IMR-90 (cell line): Measurements from ENCODE around the gene MDFIC2. TPM values are rescaled to one million over a fixed set of nuclear protein-coding genes. Genes with fewer than 3 reads are reported as not detected.
A peak's percentile ranks its signal among the peaks of the same experiment; 100 is the strongest.

Experiments
- ATAC-seq: fragments of 200-7000 bp; cut with Tn5 transposase; 2 replicates; pipeline ENCODE4 v1.9.1; 2020; ENCODE audit warnings: low read depth, mild to moderate bottlenecking, moderate library complexity
- BruUV-seq: library from RNA; stranded (reverse); fragments of 400-500 nt; replicated peaks from 2 replicates; lab custom pipeline; 2021; lab: Mats Ljungman, UMichigan
- CTCF ChIA-PET: fragments of 300-600 bp; formaldehyde crosslinking; extraction: SDS; loops from one replicate; lab custom pipeline; 2021; ENCODE audit warnings: antibody characterized with exemption; lab: Yijun Ruan, JAX
- POLR2A ChIA-PET: fragments of 300-600 bp; sonication (Branson Sonifier 250); formaldehyde crosslinking; loops from one replicate; lab custom pipeline; 2022; ENCODE audit warnings: antibody characterized with exemption; ENCODE audit not compliant: unreplicated experiment; lab: Charles Lee
- DNase-seq: peaks from one replicate; pipeline ENCODE4 v3.0.0; 2013
- H2AFZ ChIP-seq: replicated peaks from 2 replicates; pipeline ENCODE3; 2013; ENCODE audit warnings: low read length, mild to moderate bottlenecking; ENCODE audit not compliant: poor library complexity
- H2AK5ac ChIP-seq: 2 replicates; pipeline ENCODE4 v1.6.1; 2013; ENCODE audit warnings: low read depth, low read length, inconsistent platforms
- H2AK9ac ChIP-seq: replicated peaks from 2 replicates; pipeline ENCODE3; 2013; ENCODE audit warnings: mild to moderate bottlenecking, low read depth, low read length, moderate library complexity; ENCODE audit not compliant: poor library complexity
- H2BK120ac ChIP-seq: 2 replicates; pipeline ENCODE4 v1.6.1; 2013; ENCODE audit warnings: low read depth, low read length, inconsistent platforms
- H2BK15ac ChIP-seq: 3 replicates; pipeline ENCODE4 v1.6.1; 2013; ENCODE audit warnings: low read depth, low read length, inconsistent platforms
- H2BK20ac ChIP-seq: 2 replicates; pipeline ENCODE4 v1.6.1; 2013; ENCODE audit warnings: low read depth, mild to moderate bottlenecking, inconsistent platforms, low read length, moderate library complexity
- H2BK5ac ChIP-seq: 2 replicates; pipeline ENCODE4 v1.6.1; 2013; ENCODE audit warnings: mild to moderate bottlenecking, low read depth, low read length, inconsistent platforms; ENCODE audit not compliant: poor library complexity, severe bottlenecking
- H3K14ac ChIP-seq: replicated peaks from 2 replicates; pipeline ENCODE4 v1.6.1; 2013; ENCODE audit warnings: low read depth, low read length, inconsistent platforms
- H3K18ac ChIP-seq: 2 replicates; pipeline ENCODE4 v1.6.1; 2013; ENCODE audit warnings: low read depth, low read length, control low read depth
- H3K23ac ChIP-seq: 2 replicates; pipeline ENCODE4 v1.6.1; 2013; ENCODE audit warnings: low read depth, low read length, inconsistent platforms
- H3K27ac ChIP-seq: 2 replicates; pipeline ENCODE4 v1.5.1; 2013; ENCODE audit warnings: mild to moderate bottlenecking, control low read depth, low read length; ENCODE audit not compliant: insufficient read depth
- H3K27me3 ChIP-seq: 2 replicates; pipeline ENCODE4 v1.6.1; 2013; ENCODE audit warnings: low read length; ENCODE audit not compliant: control insufficient read depth, insufficient read depth
- H3K36me3 ChIP-seq: 2 replicates; pipeline ENCODE4 v1.6.1; 2013; ENCODE audit warnings: low read length, mixed read lengths; ENCODE audit not compliant: control insufficient read depth, insufficient read depth
- H3K4ac ChIP-seq: 2 replicates; pipeline ENCODE4 v1.6.1; 2013; ENCODE audit warnings: low read depth, low read length, inconsistent platforms
- H3K4me1 ChIP-seq: 2 replicates; pipeline ENCODE4 v1.6.1; 2013; ENCODE audit warnings: low read length, mixed read lengths; ENCODE audit not compliant: control insufficient read depth, insufficient read depth
- H3K4me2 ChIP-seq: 2 replicates; pipeline ENCODE4 v1.6.1; 2013; ENCODE audit warnings: low read depth, mild to moderate bottlenecking, control low read depth, low read length, moderate library complexity
- H3K4me3 ChIP-seq: 2 replicates; pipeline ENCODE4 v1.5.1; 2013; ENCODE audit warnings: low read depth, mild to moderate bottlenecking, control low read depth, low read length, moderate library complexity; ENCODE audit not compliant: insufficient read depth
- H3K56ac ChIP-seq: 2 replicates; pipeline ENCODE4 v1.6.1; 2013; ENCODE audit warnings: low read length, inconsistent platforms; ENCODE audit not compliant: insufficient read depth; ENCODE audit errors: extremely low read depth
- H3K79me1 ChIP-seq, 2 experiments: 2 replicates each; pipeline ENCODE4 v1.6.1; 2013; ENCODE audit warnings: low read length in 2 of 2, inconsistent platforms in 1 of 2, low read depth in 1 of 2
- H3K9ac ChIP-seq: 2 replicates; pipeline ENCODE4 v1.6.1; 2013; ENCODE audit warnings: low read depth, low read length, control low read depth
- H3K9me1 ChIP-seq: 2 replicates; pipeline ENCODE4 v1.6.1; 2013; ENCODE audit warnings: low read length, inconsistent platforms; ENCODE audit not compliant: insufficient read depth
- H3K9me3 ChIP-seq: 2 replicates; pipeline ENCODE4 v1.6.1; 2013; ENCODE audit warnings: low read length; ENCODE audit not compliant: control insufficient read depth, insufficient read depth
- H4K20me1 ChIP-seq: 2 replicates; pipeline ENCODE4 v1.6.1; 2013; ENCODE audit warnings: low read length, inconsistent platforms; ENCODE audit not compliant: insufficient read depth
- H4K5ac ChIP-seq: 2 replicates; pipeline ENCODE4 v1.6.1; 2013; ENCODE audit warnings: mild to moderate bottlenecking, low read depth, low read length, control low read depth
- H4K8ac ChIP-seq, 2 experiments: 2 replicates each; pipeline ENCODE4 v1.6.1; 2013; ENCODE audit warnings: low read depth in 2 of 2, low read length in 2 of 2, control low read depth in 1 of 2, inconsistent platforms in 1 of 2
- H4K91ac ChIP-seq: 2 replicates; pipeline ENCODE4 v1.6.1; 2013; ENCODE audit warnings: low read depth, low read length, inconsistent platforms; ENCODE audit not compliant: insufficient read depth
- BHLHE40 ChIP-seq: fragments of 150-350 bp; IDR thresholded peaks from 2 replicates; pipeline ENCODE4 v1.6.1; 2016; ENCODE audit warnings: mild to moderate bottlenecking, low read depth, low read length
- CEBPB ChIP-seq: IDR thresholded peaks from 2 replicates; pipeline ENCODE4 v1.6.1; 2012; ENCODE audit warnings: low read depth, low read length, improper control_type of control experiment
- CHD1 ChIP-seq: IDR thresholded peaks from 2 replicates; pipeline ENCODE4 v1.6.1; 2012; ENCODE audit warnings: low read depth, low read length, improper control_type of control experiment
- FOS ChIP-seq: fragments of 150-350 bp; IDR thresholded peaks from 2 replicates; pipeline ENCODE4 v1.6.1; 2016; ENCODE audit warnings: low read depth, low read length
- MAFK ChIP-seq: IDR thresholded peaks from 2 replicates; pipeline ENCODE4 v1.6.1; 2012; ENCODE audit warnings: low read depth, low read length, improper control_type of control experiment
- MAZ ChIP-seq: IDR thresholded peaks from 2 replicates; pipeline ENCODE4 v1.6.1; 2012; ENCODE audit warnings: low read depth, mild to moderate bottlenecking, low read length, improper control_type of control experiment, moderate library complexity, borderline replicate concordance
- MXI1 ChIP-seq: IDR thresholded peaks from 2 replicates; pipeline ENCODE4 v1.6.1; 2012; ENCODE audit warnings: low read depth, mild to moderate bottlenecking, low read length, moderate library complexity, borderline replicate concordance
- NFE2L2 ChIP-seq: fragments of 150-350 bp; IDR thresholded peaks from 2 replicates; pipeline ENCODE4 v1.6.1; 2016; ENCODE audit warnings: low read depth, mild to moderate bottlenecking, low read length
- POLR2A ChIP-seq: IDR thresholded peaks from 2 replicates; pipeline ENCODE4 v1.6.1; 2012; ENCODE audit warnings: mild to moderate bottlenecking, low read depth, low read length
- RAD21 ChIP-seq: IDR thresholded peaks from 2 replicates; pipeline ENCODE4 v1.6.1; 2012; ENCODE audit warnings: low read length, improper control_type of control experiment
- RCOR1 ChIP-seq: IDR thresholded peaks from 2 replicates; pipeline ENCODE4 v1.6.1; 2012; ENCODE audit warnings: mild to moderate bottlenecking, low read length, improper control_type of control experiment; ENCODE audit not compliant: insufficient replicate concordance
- RFX5 ChIP-seq: IDR thresholded peaks from 2 replicates; pipeline ENCODE4 v1.8.0; 2012; ENCODE audit warnings: low read depth, mild to moderate bottlenecking, low read length, moderate library complexity
- SMC3 ChIP-seq: fragments of 150-350 bp; IDR thresholded peaks from 2 replicates; pipeline ENCODE4 v1.6.1; 2016; ENCODE audit warnings: low read depth, mild to moderate bottlenecking, antibody characterized with exemption, low read length, moderate library complexity
- WGBS, 2 experiments: methylation state at CpG; one replicate each; pipeline versions ENCODE4 v1.1.5 to v1.1.7; 2013; ENCODE audit warnings: missing lambda C conversion rate in 2 of 2; ENCODE audit not compliant: insufficient read length in 1 of 2; ENCODE audit errors: extremely low coverage in 2 of 2; 5-methylcytosine and 5-hydroxymethylcytosine counted together
- dilution Hi-C: fragments of 300-500 bp; cut with HindIII; formaldehyde crosslinking; loops from one replicate; pipeline ENCODE4 v1.14.3; 2018; ENCODE audit warnings: low sequenced_read_pairs; ENCODE audit not compliant: unreplicated experiment
- in situ Hi-C: fragments of 300-500 bp; cut with MboI; formaldehyde crosslinking; loops from 3 replicates; pipeline ENCODE4 v1.14.3; 2019; ENCODE audit warnings: low sequenced_read_pairs, inconsistent platforms, mixed read lengths
- intact Hi-C: fragments of 100-400 bp; cut with micrococcal nuclease; formaldehyde crosslinking; loops from 2 replicates; pipeline ENCODE4 v1.10.0; 2022
- polyA plus RNA-seq, 3 experiments: library from polyadenylated mRNA; depleted of rRNA; stranded (reverse); fragments of >200 nt; gene quantifications; 2 replicates each; pipeline ENCODE4 v1.2.3, GENCODE V29; 2012; ENCODE audit warnings: low replicate concordance in 1 of 3
- total RNA-seq: library from RNA; depleted of rRNA; stranded (reverse); fragments of >200 nt; gene quantifications from 2 replicates; pipeline ENCODE4 v1.2.3, GENCODE V29; 2012
- TF ChIP-seq, protein P1 (sequence below): fragments of 150-350 bp; IDR thresholded peaks from 2 replicates; pipeline ENCODE4 v1.6.1; 2017; ENCODE audit warnings: mild to moderate bottlenecking, antibody characterized with exemption, low read length, low read depth
- TF ChIP-seq, protein P2 (sequence below): conservative IDR thresholded peaks from 2 replicates; pipeline ENCODE4 v1.5.1; 2012; ENCODE audit warnings: mild to moderate bottlenecking, low read depth, low read length, improper control_type of control experiment
- TF ChIP-seq, protein P3 (sequence below): fragments of 150-350 bp; IDR thresholded peaks from 2 replicates; pipeline ENCODE4 v1.6.1; 2016; ENCODE audit warnings: low read depth, mild to moderate bottlenecking, low read length, moderate library complexity, borderline replicate concordance

The MDFIC2 gene
- total and polyA plus RNA-seq, 2 of the 4 experiments (the other 2 are of a cell fraction) = not detected

DNA sequence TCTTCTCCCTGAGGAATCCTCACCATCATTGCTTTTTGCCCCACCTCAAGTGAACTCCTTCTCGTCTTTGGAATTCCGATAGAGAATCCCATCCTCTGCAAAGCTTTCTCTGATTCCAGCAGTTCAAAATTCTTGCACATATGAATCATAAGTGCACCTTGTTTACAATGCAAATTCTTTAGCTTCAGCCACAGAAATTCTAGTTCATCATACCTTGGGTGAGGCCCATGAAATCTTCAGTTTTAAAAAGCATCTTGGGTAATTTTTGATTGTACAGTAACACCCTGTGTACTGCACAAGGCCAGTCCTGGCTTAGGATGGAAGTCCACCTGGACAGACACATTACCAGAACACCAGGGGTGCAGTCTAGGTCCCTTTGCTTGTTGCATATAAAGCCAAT, 30.8 kb downstream of the MDFIC2 start:
- Histone ChIP-seq H4K8ac (no peak overlapping the region), H3K4ac (peak overlapping the region; percentile 42; the same call in 1 of the 2 replicates), H3K4me2 (no peak overlapping the region), H2BK15ac (no peak overlapping the region), H3K4me3 (no peak overlapping the region), H4K91ac (peak overlapping the region; percentile 32; the same call in 1 of the 2 replicates), H2AK9ac (no peak overlapping the region), H3K36me3 (no peaks in the 10 kb centered on the region), H2BK120ac (0 out of 2 replicates have a peak overlapping the region, but pooled peaks have one; percentile 8), H2AK5ac (no peak overlapping the region), H3K27me3 (no peaks in the 10 kb centered on the region; the same call in 1 of the 2 replicates), H3K79me1 (no peaks in the 10 kb centered on the region), H3K9me3 (no peaks in the 10 kb centered on the region), H4K5ac (no peak overlapping the region), H2BK5ac (no peak overlapping the region), H3K9me1 (no peaks in the 10 kb centered on the region), H3K18ac (no peak overlapping the region), H3K23ac (no peak overlapping the region), H3K9ac (no peak overlapping the region), H3K56ac (no peak overlapping the region), H3K4me1 (no peaks in the 10 kb centered on the region), H2AFZ (no peak overlapping the region), H2BK20ac (peak overlapping the region; percentile 29; the same call in 1 of the 2 replicates), H3K14ac (no peak overlapping the region), H4K20me1 (no peaks in the 10 kb centered on the region), H3K27ac (no peak overlapping the region)
- TF ChIP-seq POLR2A (no peak), MAZ (no peak), SMC3 (no peak), BHLHE40 (no peak), NFE2L2 (no peak), RAD21 (no peak), RFX5 (no peak), MAFK (no peak), CHD1 (no peak), MXI1 (no peak), FOS (no peak), CEBPB (no peak), RCOR1 (no peak)
- TF ChIP-seq, protein P1, sequence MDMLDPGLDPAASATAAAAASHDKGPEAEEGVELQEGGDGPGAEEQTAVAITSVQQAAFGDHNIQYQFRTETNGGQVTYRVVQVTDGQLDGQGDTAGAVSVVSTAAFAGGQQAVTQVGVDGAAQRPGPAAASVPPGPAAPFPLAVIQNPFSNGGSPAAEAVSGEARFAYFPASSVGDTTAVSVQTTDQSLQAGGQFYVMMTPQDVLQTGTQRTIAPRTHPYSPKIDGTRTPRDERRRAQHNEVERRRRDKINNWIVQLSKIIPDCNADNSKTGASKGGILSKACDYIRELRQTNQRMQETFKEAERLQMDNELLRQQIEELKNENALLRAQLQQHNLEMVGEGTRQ = no peak
- TF ChIP-seq, protein P2, sequence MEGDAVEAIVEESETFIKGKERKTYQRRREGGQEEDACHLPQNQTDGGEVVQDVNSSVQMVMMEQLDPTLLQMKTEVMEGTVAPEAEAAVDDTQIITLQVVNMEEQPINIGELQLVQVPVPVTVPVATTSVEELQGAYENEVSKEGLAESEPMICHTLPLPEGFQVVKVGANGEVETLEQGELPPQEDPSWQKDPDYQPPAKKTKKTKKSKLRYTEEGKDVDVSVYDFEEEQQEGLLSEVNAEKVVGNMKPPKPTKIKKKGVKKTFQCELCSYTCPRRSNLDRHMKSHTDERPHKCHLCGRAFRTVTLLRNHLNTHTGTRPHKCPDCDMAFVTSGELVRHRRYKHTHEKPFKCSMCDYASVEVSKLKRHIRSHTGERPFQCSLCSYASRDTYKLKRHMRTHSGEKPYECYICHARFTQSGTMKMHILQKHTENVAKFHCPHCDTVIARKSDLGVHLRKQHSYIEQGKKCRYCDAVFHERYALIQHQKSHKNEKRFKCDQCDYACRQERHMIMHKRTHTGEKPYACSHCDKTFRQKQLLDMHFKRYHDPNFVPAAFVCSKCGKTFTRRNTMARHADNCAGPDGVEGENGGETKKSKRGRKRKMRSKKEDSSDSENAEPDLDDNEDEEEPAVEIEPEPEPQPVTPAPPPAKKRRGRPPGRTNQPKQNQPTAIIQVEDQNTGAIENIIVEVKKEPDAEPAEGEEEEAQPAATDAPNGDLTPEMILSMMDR = no peak
- TF ChIP-seq, protein P3, sequence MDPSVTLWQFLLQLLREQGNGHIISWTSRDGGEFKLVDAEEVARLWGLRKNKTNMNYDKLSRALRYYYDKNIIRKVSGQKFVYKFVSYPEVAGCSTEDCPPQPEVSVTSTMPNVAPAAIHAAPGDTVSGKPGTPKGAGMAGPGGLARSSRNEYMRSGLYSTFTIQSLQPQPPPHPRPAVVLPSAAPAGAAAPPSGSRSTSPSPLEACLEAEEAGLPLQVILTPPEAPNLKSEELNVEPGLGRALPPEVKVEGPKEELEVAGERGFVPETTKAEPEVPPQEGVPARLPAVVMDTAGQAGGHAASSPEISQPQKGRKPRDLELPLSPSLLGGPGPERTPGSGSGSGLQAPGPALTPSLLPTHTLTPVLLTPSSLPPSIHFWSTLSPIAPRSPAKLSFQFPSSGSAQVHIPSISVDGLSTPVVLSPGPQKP = no peak
- intact Hi-C loops (no loop called here), in situ Hi-C loops (no loop called here), dilution Hi-C loops (no loop called here)
- POLR2A ChIA-PET = no interaction called here
- DNase-seq = peak; percentile 15
- WGBS, 2 experiments = no CpG with 5 or more reads among the region's 2 CpGs
- ATAC-seq = peak; percentile 56
- CTCF ChIA-PET = no interaction called here
- no TSS peak for BruUV-seq
